T-cell (primary cell): ENCODE measurements around the gene BAHD1. TPM values are rescaled to one million over a fixed set of nuclear protein-coding genes. Genes with fewer than 3 reads are reported as not detected.

Source experiments
- ATAC-seq, 4 experiments: fragments of 200-7000 bp in 3 of 4; fragments of 150-1000 bp in 1 of 4; cut with Tn5 transposase; replicated peaks in 1 of 4; 1 replicate in 3 of 4; 2 replicates in 1 of 4; pipeline ENCODE4 v1.10.0; 2021; ENCODE audit warnings: moderate library complexity in 3 of 4, mild to moderate bottlenecking in 2 of 4, moderate number of reproducible peaks in 1 of 4
- CTCF ChIA-PET, 2 donors: fragments of 300-600 bp; sonication (Branson Sonifier 250); formaldehyde crosslinking; loops; one replicate each; lab custom pipeline; 2022; ENCODE audit warnings: antibody characterized with exemption in 2 of 2; lab: Charles Lee
- POLR2A ChIA-PET, 2 donors: fragments of 300-600 bp; sonication (Branson Sonifier 250); formaldehyde crosslinking; loops; one replicate each; lab custom pipeline; 2022; ENCODE audit warnings: antibody characterized with exemption in 2 of 2; lab: Charles Lee
- DNase-seq, 35 experiments: peaks; one replicate each; pipeline versions ENCODE4 v3.0.0 to v3.0.0-alpha.2; 2013 to 2023
- H3K27ac ChIP-seq: one replicate; pipeline ENCODE4 v1.5.1; 2013; ENCODE audit warnings: low read length
- H3K27me3 ChIP-seq, 2 experiments: replicated peaks in 1 of 2; 1 replicate in 1 of 2; 2 replicates in 1 of 2; pipeline versions ENCODE4 v1.6.1 to v1.7.0; 2013; ENCODE audit warnings: low read length in 1 of 2, mixed read lengths in 1 of 2; ENCODE audit not compliant: control insufficient read depth in 2 of 2, insufficient read depth in 2 of 2; ENCODE audit errors: extremely low read depth in 1 of 2
- H3K36me3 ChIP-seq, 2 donors: 1 replicate in 1 of 2; 2 replicates in 1 of 2; pipeline versions ENCODE4 v1.6.1 to v1.7.0; 2013; ENCODE audit warnings: low read length in 1 of 2; ENCODE audit not compliant: control insufficient read depth in 2 of 2, insufficient read depth in 1 of 2; ENCODE audit errors: extremely low read depth in 1 of 2
- H3K4me1 ChIP-seq, 2 experiments: 1 replicate in 1 of 2; 2 replicates in 1 of 2; pipeline versions ENCODE4 v1.6.1 to v1.7.0; 2013; ENCODE audit warnings: low read length in 2 of 2, mixed read lengths in 1 of 2; ENCODE audit not compliant: insufficient read depth in 2 of 2, control insufficient read depth in 1 of 2; ENCODE audit errors: extremely low read depth in 1 of 2
- H3K4me3 ChIP-seq, 2 donors: 1 replicate in 1 of 2; 2 replicates in 1 of 2; pipeline versions ENCODE4 v1.5.1 to v1.7.0; 2013; ENCODE audit warnings: mild to moderate bottlenecking in 2 of 2, low read length in 1 of 2, moderate library complexity in 1 of 2; ENCODE audit not compliant: control insufficient read depth in 1 of 2; ENCODE audit errors: extremely low read depth in 1 of 2
- H3K9me3 ChIP-seq: 2 replicates; pipeline ENCODE4 v1.7.0; 2013
- H3K27ac Mint-ChIP-seq, 2 donors: one replicate each; pipeline ENCODE4 v1.8.0; 2020 to 2021; ENCODE audit warnings: mild to moderate bottlenecking in 2 of 2, mixed read lengths in 2 of 2
- H3K27me3 Mint-ChIP-seq, 2 donors: one replicate each; pipeline ENCODE4 v1.8.0; 2021 to 2022; ENCODE audit warnings: mixed read lengths in 2 of 2
- H3K36me3 Mint-ChIP-seq: one replicate; pipeline ENCODE4 v1.8.0; 2021; ENCODE audit warnings: mixed read lengths
- H3K4me1 Mint-ChIP-seq, 3 donors: one replicate each; pipeline ENCODE4 v1.8.0; 2020 to 2022; ENCODE audit warnings: mixed read lengths in 3 of 3, mild to moderate bottlenecking in 1 of 3
- H3K4me3 Mint-ChIP-seq, 3 donors: one replicate each; pipeline ENCODE4 v1.8.0; 2020 to 2022; ENCODE audit warnings: mild to moderate bottlenecking in 3 of 3, mixed read lengths in 3 of 3, moderate library complexity in 3 of 3
- H3K9me3 Mint-ChIP-seq, 3 donors: one replicate each; pipeline ENCODE4 v1.8.0; 2020 to 2022; ENCODE audit warnings: mixed read lengths in 3 of 3
- WGBS: methylation state at CpG from one replicate; pipeline ENCODE4 v1.1.5; 2013; ENCODE audit warnings: missing lambda C conversion rate; ENCODE audit not compliant: insufficient coverage; 5-methylcytosine and 5-hydroxymethylcytosine counted together
- total RNA-seq, 35 experiments: library from RNA in 6 of 35; stranded (reverse) in 6 of 35; fragments of 120-200 nt in 1 of 35; gene quantifications; one replicate each; pipeline versions ENCODE4 v1.2.1 to v1.2.4 and lab custom pipeline; 2013 to 2026

BAHD1 gene
- total RNA-seq, 5 donors from 2014 or later (not counting 1 experiment from before 2014, with no cell fraction given), result 31.1 to 50.9 (median 48.1) TPM

- Mint-ChIP-seq H3K4me3 (peak overlapping the region; percentile 66 to 67 (median 67)), H3K9me3 (no peaks in the 10 kb centered on the region), H3K27ac (no peak overlapping the region), H3K27me3 (peaks cover 18 to 32% of the 10 kb centered on the region in 2 donors), H3K36me3 (no peaks in the 10 kb centered on the region), H3K4me1 (peaks cover 31 to 42% (median 35%) of the 10 kb centered on the region in 3 donors)
- POLR2A ChIA-PET, result interaction anchor here in 1 of 2 donors (0.5 kb wide), 1 partner anchor 20 kb away, joined by 3 read pairs; no protein-coding TSS in a partner anchor
- no peak for DNase-seq
- Histone ChIP-seq H3K36me3 (no peaks in the 10 kb centered on the region), H3K4me1 (peaks cover 10 to 44% of the 10 kb centered on the region in 2 experiments), H3K4me3 (peak overlapping the region; percentile 47 to 55), H3K27ac (no peak overlapping the region), H3K27me3 (peaks cover 0 to 56% of the 10 kb centered on the region in 2 experiments), H3K9me3 (no peaks in the 10 kb centered on the region)
- no peak for ATAC-seq
- CTCF ChIA-PET, result no interaction called here
- WGBS, result 27% methylated on average over 8 of the region's 17 CpGs
Observed at GRCh38 chr15:40436892-40437751, 3.6 kb upstream of the BAHD1 start.

GRCh38 chr15:40437752-40438687 is 2.7 kb upstream of the BAHD1 start:
- no peak overlapping the region for H3K27ac ChIP-seq
- Mint-ChIP-seq H3K4me3 (peak overlapping the region; percentile 25 to 67 (median 34)), H3K27me3 (peaks cover 18 to 32% of the 10 kb centered on the region in 2 donors), H3K9me3 (no peaks in the 10 kb centered on the region), H3K27ac (no peak overlapping the region), H3K4me1 (peaks cover 39 to 50% (median 43%) of the 10 kb centered on the region in 3 donors), H3K36me3 (no peaks in the 10 kb centered on the region)
- ATAC-seq (no peak), DNase-seq (no peak)
- ChIA-PET POLR2A (no interaction called here), CTCF (no interaction called here)
- H3K4me1 ChIP-seq, result peaks cover 12 to 52% of the 10 kb centered on the region in 2 experiments
- H3K4me3 ChIP-seq, result no peak overlapping the region
- H3K36me3 ChIP-seq, result no peaks in the 10 kb centered on the region
- H3K27me3 ChIP-seq, result peaks cover 0 to 56% of the 10 kb centered on the region in 2 experiments
- 62% methylated on average over 6 of the region's 21 CpGs for WGBS
- no peaks in the 10 kb centered on the region for H3K9me3 ChIP-seq

- Mint-ChIP-seq H3K27ac (no peak overlapping the region), H3K27me3 (peaks cover 18 to 32% of the 10 kb centered on the region in 2 donors), H3K4me1 (peaks cover 46 to 57% (median 50%) of the 10 kb centered on the region in 3 donors)
Observed at GRCh38 chr15:40438712-40439111, 2.0 kb upstream of the BAHD1 start.

GRCh38 chr15:40439461-40439959 is 1.2 kb upstream of the BAHD1 start:
- peak overlapping the region; percentile 85 to 98 (median 93) for H3K4me3 Mint-ChIP-seq
- no peak overlapping the region for H3K27ac ChIP-seq
- no peaks in the 10 kb centered on the region for H3K36me3 Mint-ChIP-seq
- CTCF ChIA-PET, result interaction anchor here in 1 of 2 donors (0.5 to 1.5 kb wide), 3 partner anchors 22 to 126 kb away, joined by 3 read pairs; partner anchors contain the start of gene CCDC32
- ATAC-seq, result no peak
- peak overlapping the region; percentile 56 to 60 for H3K4me3 ChIP-seq
- peaks cover 0 to 56% of the 10 kb centered on the region in 2 experiments for H3K27me3 ChIP-seq
- DNase-seq, result peak in 1 of 35 experiments; percentile 17
- H3K4me1 Mint-ChIP-seq, result peaks cover 54 to 62% (median 58%) of the 10 kb centered on the region in 3 donors
- H3K9me3 Mint-ChIP-seq, result no peaks in the 10 kb centered on the region
- 21% methylated on average over 11 of the region's 15 CpGs for WGBS
- H3K36me3 ChIP-seq, result no peaks in the 10 kb centered on the region
- H3K9me3 ChIP-seq, result no peaks in the 10 kb centered on the region
- H3K27ac Mint-ChIP-seq, result peak overlapping the region in 1 of 2 donors; percentile 55
- peaks cover 18 to 32% of the 10 kb centered on the region in 2 donors for H3K27me3 Mint-ChIP-seq
- POLR2A ChIA-PET, result interaction anchor here in 1 of 2 donors (0.6 kb wide), 1 partner anchor 10 kb away, joined by 3 read pairs; no protein-coding TSS in a partner anchor
- peaks cover 14 to 62% of the 10 kb centered on the region in 2 experiments for H3K4me1 ChIP-seq

More at GRCh38 chr15:40438712-40439111, 2.0 kb upstream of the BAHD1 start:
- Histone ChIP-seq H3K27ac (no peak overlapping the region), H3K4me3 (no peak overlapping the region), H3K27me3 (peaks cover 0 to 56% of the 10 kb centered on the region in 2 experiments), H3K9me3 (no peaks in the 10 kb centered on the region), H3K36me3 (no peaks in the 10 kb centered on the region), H3K4me1 (peaks cover 12 to 59% of the 10 kb centered on the region in 2 experiments)
- DNase-seq, result no peak
- H3K4me3 Mint-ChIP-seq, result peak overlapping the region; percentile 25 to 98 (median 34)
- H3K9me3 Mint-ChIP-seq, result no peaks in the 10 kb centered on the region
- no peaks in the 10 kb centered on the region for H3K36me3 Mint-ChIP-seq
- WGBS, result 62% methylated on average over 9 of the region's 12 CpGs
- ChIA-PET POLR2A (no interaction called here), CTCF (no interaction called here)
- no peak for ATAC-seq

GRCh38 chr15:40439960-40440742 is 602 bp upstream of the BAHD1 start:
- Mint-ChIP-seq H3K4me1 (peaks cover 60 to 65% (median 64%) of the 10 kb centered on the region in 3 donors), H3K27me3 (peaks cover 18 to 31% of the 10 kb centered on the region in 2 donors), H3K36me3 (no peaks in the 10 kb centered on the region), H3K27ac (peak overlapping the region; percentile 55 to 74), H3K9me3 (no peaks in the 10 kb centered on the region), H3K4me3 (peak overlapping the region; percentile 85 to 98 (median 93))
- ChIA-PET CTCF (interaction anchor here in 1 of 2 donors (0.6 to 1.5 kb wide), 4 partner anchors 11 to 335 kb away, joined by 3 to 7 read pairs (median 3); partner anchors contain the start of gene CCDC32), POLR2A (interaction anchor here in 1 of 2 donors (0.6 kb wide), 1 partner anchor 9 kb away, joined by 3 read pairs; no protein-coding TSS in a partner anchor)
- ATAC-seq (no peak), DNase-seq (peak in 5 of 35 experiments; percentile 11 to 46 (median 25))
- WGBS, result 0% methylated on average over 16 of the region's 35 CpGs
- Histone ChIP-seq H3K4me3 (peak overlapping the region; percentile 56 to 60), H3K9me3 (no peaks in the 10 kb centered on the region), H3K36me3 (no peaks in the 10 kb centered on the region), H3K27ac (no peak overlapping the region), H3K4me1 (peaks cover 14 to 66% of the 10 kb centered on the region in 2 experiments), H3K27me3 (peaks cover 0 to 53% of the 10 kb centered on the region in 2 experiments)
